ENCODE results near the gene MYMK. TPM values are rescaled to one million over a fixed set of nuclear protein-coding genes. Genes with fewer than 3 reads are reported as not detected.

Gene MYMK
- total and polyA plus RNA-seq, 2 of the 13 experiments (the other 11 are each of a cell fraction or from before 2014, with no cell fraction given), result not detected

GRCh38 chr9:133477992-133478850 is 46.5 kb downstream of the MYMK start (continued):
- TF ChIP-seq ZKSCAN5 (CRISPR knock-in tag; IDR thresholded peaks at IDR 0.05) (no peak), MZF1 (CRISPR knock-in tag; IDR thresholded peaks at IDR 0.05; ENCODE audit: borderline replicate concordance) (no peak), GTF2F1 (IDR thresholded peaks at IDR 0.05; ENCODE audit: low read length) (no peak), FOXA3 (CRISPR knock-in tag; IDR thresholded peaks at IDR 0.05) (no peak), FUBP1 (CRISPR knock-in tag; IDR thresholded peaks at IDR 0.05; ENCODE audit: borderline replicate concordance) (no peak), ZNF781 (CRISPR knock-in tag; IDR thresholded peaks at IDR 0.05; ENCODE audit: borderline replicate concordance, not compliant biosample characterization) (no peak), PRMT3 (CRISPR knock-in tag; IDR thresholded peaks at IDR 0.05; ENCODE audit: borderline replicate concordance, low read depth) (no peak), ZNF251 (CRISPR knock-in tag; IDR thresholded peaks at IDR 0.05) (no peak), ZNF772 (CRISPR knock-in tag; IDR thresholded peaks at IDR 0.05) (no peak), CHD2 (IDR thresholded peaks at IDR 0.05; ENCODE audit: low read depth, low read length) (no peak), ZMYM3 (CRISPR knock-in tag; IDR thresholded peaks at IDR 0.05) (peak; percentile 61; the same call in 1 of the 2 replicates), ZNF512 (CRISPR knock-in tag; IDR thresholded peaks at IDR 0.05) (no peak), ZSCAN21 (CRISPR knock-in tag; IDR thresholded peaks at IDR 0.05; ENCODE audit: borderline replicate concordance) (no peak), ZNF136 (CRISPR knock-in tag; IDR thresholded peaks at IDR 0.05; ENCODE audit: low read depth) (no peak)
- TF ChIP-seq, protein P1, sequence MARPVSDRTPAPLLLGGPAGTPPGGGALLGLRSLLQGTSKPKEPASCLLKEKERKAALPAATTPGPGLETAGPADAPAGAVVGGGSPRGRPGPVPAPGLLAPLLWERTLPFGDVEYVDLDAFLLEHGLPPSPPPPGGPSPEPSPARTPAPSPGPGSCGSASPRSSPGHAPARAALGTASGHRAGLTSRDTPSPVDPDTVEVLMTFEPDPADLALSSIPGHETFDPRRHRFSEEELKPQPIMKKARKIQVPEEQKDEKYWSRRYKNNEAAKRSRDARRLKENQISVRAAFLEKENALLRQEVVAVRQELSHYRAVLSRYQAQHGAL (CRISPR knock-in tag; IDR thresholded peaks at IDR 0.05; ENCODE audit: not compliant biosample characterization), result no peak
- TF ChIP-seq, protein P2, sequence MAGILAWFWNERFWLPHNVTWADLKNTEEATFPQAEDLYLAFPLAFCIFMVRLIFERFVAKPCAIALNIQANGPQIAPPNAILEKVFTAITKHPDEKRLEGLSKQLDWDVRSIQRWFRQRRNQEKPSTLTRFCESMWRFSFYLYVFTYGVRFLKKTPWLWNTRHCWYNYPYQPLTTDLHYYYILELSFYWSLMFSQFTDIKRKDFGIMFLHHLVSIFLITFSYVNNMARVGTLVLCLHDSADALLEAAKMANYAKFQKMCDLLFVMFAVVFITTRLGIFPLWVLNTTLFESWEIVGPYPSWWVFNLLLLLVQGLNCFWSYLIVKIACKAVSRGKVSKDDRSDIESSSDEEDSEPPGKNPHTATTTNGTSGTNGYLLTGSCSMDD (CRISPR knock-in tag; IDR thresholded peaks at IDR 0.05), result no peak
- TF ChIP-seq, protein P3, sequence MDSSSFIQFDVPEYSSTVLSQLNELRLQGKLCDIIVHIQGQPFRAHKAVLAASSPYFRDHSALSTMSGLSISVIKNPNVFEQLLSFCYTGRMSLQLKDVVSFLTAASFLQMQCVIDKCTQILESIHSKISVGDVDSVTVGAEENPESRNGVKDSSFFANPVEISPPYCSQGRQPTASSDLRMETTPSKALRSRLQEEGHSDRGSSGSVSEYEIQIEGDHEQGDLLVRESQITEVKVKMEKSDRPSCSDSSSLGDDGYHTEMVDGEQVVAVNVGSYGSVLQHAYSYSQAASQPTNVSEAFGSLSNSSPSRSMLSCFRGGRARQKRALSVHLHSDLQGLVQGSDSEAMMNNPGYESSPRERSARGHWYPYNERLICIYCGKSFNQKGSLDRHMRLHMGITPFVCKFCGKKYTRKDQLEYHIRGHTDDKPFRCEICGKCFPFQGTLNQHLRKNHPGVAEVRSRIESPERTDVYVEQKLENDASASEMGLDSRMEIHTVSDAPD (CRISPR knock-in tag; IDR thresholded peaks at IDR 0.05), result no peak
- TF ChIP-seq, protein P4, sequence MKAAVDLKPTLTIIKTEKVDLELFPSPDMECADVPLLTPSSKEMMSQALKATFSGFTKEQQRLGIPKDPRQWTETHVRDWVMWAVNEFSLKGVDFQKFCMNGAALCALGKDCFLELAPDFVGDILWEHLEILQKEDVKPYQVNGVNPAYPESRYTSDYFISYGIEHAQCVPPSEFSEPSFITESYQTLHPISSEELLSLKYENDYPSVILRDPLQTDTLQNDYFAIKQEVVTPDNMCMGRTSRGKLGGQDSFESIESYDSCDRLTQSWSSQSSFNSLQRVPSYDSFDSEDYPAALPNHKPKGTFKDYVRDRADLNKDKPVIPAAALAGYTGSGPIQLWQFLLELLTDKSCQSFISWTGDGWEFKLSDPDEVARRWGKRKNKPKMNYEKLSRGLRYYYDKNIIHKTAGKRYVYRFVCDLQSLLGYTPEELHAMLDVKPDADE (CRISPR knock-in tag; IDR thresholded peaks at IDR 0.05), result no peak
